Suprapubic skin (tissue), 4 donors: Measurements from ENCODE around the gene NDFIP1. TPM values are rescaled to one million over a fixed set of nuclear protein-coding genes. Genes with fewer than 3 reads are reported as not detected.

Experiments used
- DNase-seq, 2 donors: peaks; one replicate each; pipeline ENCODE4 v3.0.0-alpha.2; 2019; ENCODE audit warnings: low spot score in 2 of 2
- H3K27ac ChIP-seq: fragments of 200-600 bp; sonication (generic); one replicate; pipeline ENCODE4 v1.5.1; 2019
- H3K27me3 ChIP-seq: fragments of 200-600 bp; sonication (generic); one replicate; pipeline ENCODE4 v1.5.1; 2019
- H3K36me3 ChIP-seq: fragments of 200-600 bp; sonication (generic); one replicate; pipeline ENCODE4 v1.5.1; 2019
- H3K4me1 ChIP-seq: fragments of 200-600 bp; sonication (generic); one replicate; pipeline ENCODE4 v1.5.1; 2019
- H3K4me3 ChIP-seq: fragments of 200-600 bp; sonication (generic); one replicate; pipeline ENCODE4 v1.5.1; 2019; ENCODE audit warnings: mild to moderate bottlenecking
- H3K9me3 ChIP-seq: fragments of 200-600 bp; sonication (generic); one replicate; pipeline ENCODE4 v1.5.1; 2019
- CTCF ChIP-seq, 2 donors: fragments of 200-600 bp in 1 of 2; fragments of 450-650 bp in 1 of 2; sonication (generic) in 1 of 2; IDR thresholded peaks; one replicate each; pipeline ENCODE4 v1.5.1; 2016 to 2019; ENCODE audit warnings: antibody characterized with exemption in 2 of 2, mild to moderate bottlenecking in 1 of 2, moderate library complexity in 1 of 2
- EP300 ChIP-seq: sonication (generic); formaldehyde crosslinking; IDR thresholded peaks from one replicate; pipeline ENCODE4 v1.6.1; 2017; ENCODE audit warnings: antibody characterized with exemption
- POLR2A ChIP-seq, 2 donors: fragments of 450-650 bp; IDR thresholded peaks; one replicate each; pipeline ENCODE4 v1.6.1; 2017; ENCODE audit warnings: antibody characterized with exemption in 2 of 2, mild to moderate bottlenecking in 2 of 2, moderate library complexity in 2 of 2
- POLR2AphosphoS5 ChIP-seq, 3 donors: sonication (generic); formaldehyde crosslinking; IDR thresholded peaks; one replicate each; pipeline ENCODE4 v1.6.1; 2017; ENCODE audit warnings: antibody characterized with exemption in 3 of 3
- WGBS: methylation state at CpG from one replicate; pipeline ENCODE4 v1.1.5; 2018; 5-methylcytosine and 5-hydroxymethylcytosine counted together
- total RNA-seq, 4 donors: library from RNA; depleted of rRNA; stranded (reverse); fragments of >200 nt; gene quantifications; one replicate each; pipeline ENCODE4 v1.1.0, GENCODE V29; 2016

The NDFIP1 gene
- 100 to 1,000 TPM in 1 of 4 donors, 10 to 100 TPM in 3; 57.8 to 116 (median 75.7) TPM for total RNA-seq

GRCh38 chr5:142108432-142109330, at the start of gene NDFIP1:
TSS of gene NDFIP1 (plus strand) at chr5:142108779. CDS start at chr5:142108975, 196 bp downstream.
- Histone ChIP-seq H3K9me3 (no peaks in the 10 kb centered on the region), H3K36me3 (no peaks in the 10 kb centered on the region), H3K27me3 (no peaks in the 10 kb centered on the region), H3K27ac (peak within 1 kb of the TSS; percentile 95), H3K4me3 (peak within 1 kb of the TSS; percentile 63), H3K4me1 (peaks cover 51% of the 10 kb centered on the region)
- WGBS = 6% methylated on average over 37 of the region's 103 CpGs
- TF ChIP-seq EP300 (no peak), POLR2AphosphoS5 (IDR thresholded peaks at IDR 0.05) (peak in 2 of 3 donors; percentile 48 to 75), CTCF (IDR thresholded peaks at IDR 0.05) (no peak), POLR2A (IDR thresholded peaks at IDR 0.05) (peak in 1 of 2 donors; percentile 84)
- peak; percentile 87 to 90 for DNase-seq

- Histone ChIP-seq H3K36me3 (no peaks in the 10 kb centered on the region), H3K27me3 (no peaks in the 10 kb centered on the region), H3K27ac (no peak overlapping the region), H3K4me3 (no peak overlapping the region), H3K9me3 (no peaks in the 10 kb centered on the region), H3K4me1 (peaks cover 6% of the 10 kb centered on the region)
- no peak for TF ChIP-seq CTCF (IDR thresholded peaks at IDR 0.05)
- no peak for TF ChIP-seq POLR2A (IDR thresholded peaks at IDR 0.05)
- no peak for TF ChIP-seq POLR2AphosphoS5 (IDR thresholded peaks at IDR 0.05)
- no peak for TF ChIP-seq EP300
- 60% methylated on average over 1 of the region's 1 CpG for WGBS
- no peak for DNase-seq
Measured at GRCh38 chr5:142059304-142059940, 49.2 kb upstream of the NDFIP1 start.

GRCh38 chr5:142063376-142063775, 45.2 kb upstream of the NDFIP1 start:
- Histone ChIP-seq H3K4me3 (no peak overlapping the region), H3K27ac (no peak overlapping the region), H3K36me3 (no peaks in the 10 kb centered on the region), H3K4me1 (peaks cover 6% of the 10 kb centered on the region), H3K27me3 (no peaks in the 10 kb centered on the region), H3K9me3 (no peaks in the 10 kb centered on the region)
- DNase-seq = no peak
- 66% methylated on average over 4 of the region's 4 CpGs for WGBS
- no peak for TF ChIP-seq EP300
- TF ChIP-seq CTCF (IDR thresholded peaks at IDR 0.05) = no peak
- TF ChIP-seq POLR2AphosphoS5 (IDR thresholded peaks at IDR 0.05) = no peak
- TF ChIP-seq POLR2A (IDR thresholded peaks at IDR 0.05) = no peak

- H3K27ac ChIP-seq = no peak overlapping the region
- DNase-seq = peak; percentile 72 to 86
- no peaks in the 10 kb centered on the region for H3K36me3 ChIP-seq
- H3K27me3 ChIP-seq = no peaks in the 10 kb centered on the region
- WGBS = 21% methylated on average over 10 of the region's 10 CpGs
- TF ChIP-seq CTCF (IDR thresholded peaks at IDR 0.05) (no peak), POLR2AphosphoS5 (IDR thresholded peaks at IDR 0.05) (no peak), EP300 (no peak), POLR2A (IDR thresholded peaks at IDR 0.05) (no peak)
- H3K9me3 ChIP-seq = no peaks in the 10 kb centered on the region
- peaks cover 4% of the 10 kb centered on the region for H3K4me1 ChIP-seq
- no peak overlapping the region for H3K4me3 ChIP-seq
Measured at GRCh38 chr5:142063878-142064331, 44.7 kb upstream of the NDFIP1 start.

GRCh38 chr5:142065273-142065672, 43.3 kb upstream of the NDFIP1 start:
- WGBS = 85% methylated on average over 2 of the region's 2 CpGs
- Histone ChIP-seq H3K36me3 (no peaks in the 10 kb centered on the region), H3K4me1 (no peaks in the 10 kb centered on the region), H3K4me3 (no peak overlapping the region), H3K9me3 (no peaks in the 10 kb centered on the region), H3K27ac (no peak overlapping the region), H3K27me3 (no peaks in the 10 kb centered on the region)
- DNase-seq = no peak
- no peak for TF ChIP-seq EP300
- no peak for TF ChIP-seq POLR2AphosphoS5 (IDR thresholded peaks at IDR 0.05)
- no peak for TF ChIP-seq CTCF (IDR thresholded peaks at IDR 0.05)
- TF ChIP-seq POLR2A (IDR thresholded peaks at IDR 0.05) = no peak
